Stimulated activated CD4-positive, alpha-beta T cell treated with anti-CD3 and anti-CD28 coated beads, Interleukin-4, amount 100 ng/mL, for 24 hours (primary cell): ENCODE measurements around the gene LRP3.
"Not testable (repeated sequence)": the region's sequence is repeated elsewhere in the genome, so short reads cannot be mapped to it uniquely, and the experiment has no call there.

Experiments
- DNase-seq: peaks from one replicate; pipeline ENCODE4 v3.0.0-alpha.2; 2020

The LRP3 gene

DNA sequence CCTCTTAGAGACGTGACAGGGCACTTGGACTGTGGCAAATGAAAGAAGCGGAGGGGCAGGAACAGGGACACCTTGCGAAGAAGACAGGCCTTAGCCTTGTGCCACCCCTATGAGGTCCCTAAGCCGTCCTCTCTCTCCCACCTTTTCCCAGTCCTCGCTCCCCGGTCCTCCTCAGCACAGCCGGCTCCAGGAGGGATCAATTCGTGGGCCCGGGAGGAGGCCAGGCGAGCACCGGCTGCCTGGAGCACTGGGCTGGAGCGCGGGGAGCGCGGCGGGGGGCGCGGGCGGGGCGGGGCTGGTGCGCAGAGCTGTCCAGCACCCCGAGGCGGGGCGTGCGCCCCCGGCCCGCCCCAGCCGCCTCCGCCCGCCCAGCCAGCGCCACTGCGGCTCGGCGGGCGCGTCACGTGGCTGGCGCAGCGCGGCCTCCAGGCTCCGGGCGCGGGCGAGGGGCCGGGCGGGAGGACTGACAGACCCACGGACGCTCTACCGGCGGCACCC lies at the start of gene LRP3:
Gene LRP3, plus strand, starts transcription at position 466 of the 498 bp plus-strand sequence. CDS start 456 bp downstream, outside the sequence.
- DNase-seq = no peak

DNA sequence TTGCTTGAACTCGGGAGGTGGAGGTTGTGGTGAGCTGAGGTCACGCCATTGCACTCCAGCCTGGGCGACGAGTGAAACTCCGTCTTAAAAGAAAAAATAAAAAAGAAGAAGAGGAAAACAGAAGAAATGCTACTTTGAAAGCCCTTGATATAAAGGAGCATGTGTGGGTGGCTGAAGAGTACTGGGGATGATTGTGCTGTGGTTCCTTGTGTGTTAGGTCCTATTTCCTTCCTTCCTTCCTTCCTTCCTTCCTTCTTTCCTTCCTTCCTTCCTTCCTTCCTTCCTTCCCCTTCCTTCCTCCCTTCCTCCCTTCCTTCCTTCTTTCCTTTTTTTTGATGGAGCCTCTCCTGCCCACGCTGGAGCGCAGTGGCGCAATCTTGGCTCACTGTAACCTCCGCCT lies 47.9 kb upstream of the LRP3 start:
- no peak for DNase-seq

- DNase-seq = no peak
Observed at GRCh38 chr19:33147538-33147937, 46.6 kb upstream of the LRP3 start.

DNA sequence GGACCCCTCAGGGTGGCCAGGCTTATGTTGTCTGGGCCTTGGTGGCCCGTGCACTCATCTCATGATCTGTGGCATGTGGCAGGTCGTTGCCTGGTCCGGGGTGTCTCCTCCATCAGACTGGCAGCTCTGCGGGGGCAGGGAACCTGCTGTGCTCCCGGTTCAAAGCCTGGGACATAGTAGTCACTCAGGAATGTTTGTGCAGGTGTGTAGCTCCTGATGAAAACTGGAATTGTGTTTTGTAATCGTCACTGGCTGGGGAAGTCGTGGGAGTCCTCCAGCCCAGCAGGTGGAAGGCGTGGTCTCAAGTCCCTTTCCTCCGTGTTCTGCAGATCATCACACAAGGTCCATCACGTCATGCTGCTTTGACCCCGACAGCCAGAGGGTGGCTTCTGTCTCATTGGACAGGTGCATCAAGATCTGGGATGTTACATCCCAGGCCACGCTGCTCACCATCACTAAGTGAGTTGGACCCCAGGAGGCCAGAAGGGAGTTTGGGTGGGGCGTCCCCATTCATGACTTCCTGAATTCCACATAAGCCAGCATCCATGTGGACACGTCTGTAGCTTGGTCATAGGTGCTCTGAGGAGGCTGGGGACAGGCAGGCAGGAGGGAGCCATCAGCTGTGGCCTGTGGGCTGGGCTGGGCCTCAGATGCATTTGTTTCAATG lies 43.1 kb upstream of the LRP3 start:
- no peak for DNase-seq

DNA sequence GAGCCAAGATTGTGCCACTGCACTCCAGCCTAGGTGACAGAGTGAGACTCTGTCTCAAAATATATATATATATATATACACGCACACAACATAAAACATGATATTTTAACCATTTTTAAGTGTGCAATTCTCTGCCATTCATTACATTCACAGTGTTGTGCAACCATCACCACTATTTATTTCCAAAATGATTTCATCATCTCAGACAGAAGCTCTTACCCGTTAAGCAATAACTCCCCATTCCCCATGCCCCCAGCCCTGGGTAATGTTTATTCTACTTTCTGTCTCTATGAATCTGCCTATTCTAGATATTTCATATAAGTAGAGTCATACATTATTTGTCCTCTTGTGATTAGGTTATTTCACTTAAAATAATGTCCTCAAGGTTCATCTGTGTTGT lies 42.0 kb upstream of the LRP3 start:
- no peak for DNase-seq

- not testable (repeated sequence) for DNase-seq
Observed at GRCh38 chr19:33152625-33153024, 41.5 kb upstream of the LRP3 start.

GRCh38 chr19:33154313-33154712 lies 39.8 kb upstream of the LRP3 start:
- not testable (repeated sequence) for DNase-seq

- DNase-seq = no peak
Observed at GRCh38 chr19:33156334-33156733, 37.8 kb upstream of the LRP3 start.

- DNase-seq = no peak
Observed at GRCh38 chr19:33157906-33158305, 36.2 kb upstream of the LRP3 start.

GRCh38 chr19:33158365-33158764 lies 35.8 kb upstream of the LRP3 start:
- DNase-seq = no peak

DNA sequence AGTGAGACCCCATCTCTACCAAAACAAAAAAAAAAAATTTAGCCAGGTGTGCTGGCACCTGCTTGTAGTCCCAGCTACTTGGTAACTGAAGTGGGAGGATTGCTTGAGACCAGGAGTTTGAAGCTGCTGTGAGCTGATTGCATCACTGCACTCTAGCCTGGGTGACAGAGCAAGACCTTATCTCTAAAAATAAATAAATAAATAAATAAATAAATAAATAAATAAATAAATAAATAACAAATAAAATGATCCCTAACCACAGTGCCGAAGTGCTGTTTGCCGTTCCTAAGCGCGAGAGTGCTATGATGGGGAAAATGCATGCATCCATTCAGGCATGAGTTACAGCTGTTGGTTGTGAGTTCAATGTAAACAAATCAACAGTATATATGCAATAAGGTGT lies 35.0 kb upstream of the LRP3 start:
- DNase-seq = no peak

DNA sequence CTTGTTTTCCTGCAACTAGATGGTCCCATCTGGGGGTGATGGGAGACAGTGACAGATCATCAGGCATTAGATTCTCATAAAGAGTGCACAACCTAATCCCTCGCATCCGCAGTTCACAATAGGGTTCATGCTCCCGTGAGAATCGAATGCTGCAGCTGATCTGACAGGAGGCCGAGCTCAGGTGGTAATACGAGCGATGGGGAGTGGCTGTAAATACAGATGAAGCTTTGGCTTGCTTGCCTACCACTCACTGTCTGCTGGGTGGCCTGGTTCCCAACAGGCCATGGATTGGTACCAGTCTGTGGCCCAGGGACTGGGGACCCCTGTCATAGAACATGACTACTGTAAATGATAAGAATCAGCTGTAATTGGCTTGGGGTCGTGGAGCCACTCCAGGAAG lies 34.2 kb upstream of the LRP3 start:
- no peak for DNase-seq

DNA sequence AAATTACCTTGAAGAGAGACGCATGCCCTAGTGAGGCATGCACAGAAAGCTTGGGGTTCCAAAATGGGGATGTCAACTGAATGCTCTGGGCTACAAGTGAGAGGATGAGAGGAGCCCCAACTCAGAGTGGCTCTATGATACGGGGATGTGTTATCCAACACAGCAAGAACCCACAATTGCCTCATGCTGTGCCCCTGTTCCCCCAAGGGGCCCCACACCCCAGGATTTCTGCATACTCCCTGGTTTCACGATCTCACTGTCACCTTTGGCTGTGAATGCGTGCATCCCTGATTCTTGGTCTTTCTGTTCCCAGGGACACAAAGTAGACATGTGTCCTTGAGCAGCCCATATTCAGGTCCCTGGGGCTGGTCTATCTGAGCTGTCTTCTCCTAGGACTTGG lies 32.9 kb upstream of the LRP3 start:
- no peak for DNase-seq

GRCh38 chr19:33163481-33163880 lies 30.6 kb upstream of the LRP3 start:
- no peak for DNase-seq

- DNase-seq = not testable (repeated sequence)
Observed at GRCh38 chr19:33166037-33166436, 28.1 kb upstream of the LRP3 start.

GRCh38 chr19:33167438-33167837 lies 26.7 kb upstream of the LRP3 start:
- no peak for DNase-seq

DNA sequence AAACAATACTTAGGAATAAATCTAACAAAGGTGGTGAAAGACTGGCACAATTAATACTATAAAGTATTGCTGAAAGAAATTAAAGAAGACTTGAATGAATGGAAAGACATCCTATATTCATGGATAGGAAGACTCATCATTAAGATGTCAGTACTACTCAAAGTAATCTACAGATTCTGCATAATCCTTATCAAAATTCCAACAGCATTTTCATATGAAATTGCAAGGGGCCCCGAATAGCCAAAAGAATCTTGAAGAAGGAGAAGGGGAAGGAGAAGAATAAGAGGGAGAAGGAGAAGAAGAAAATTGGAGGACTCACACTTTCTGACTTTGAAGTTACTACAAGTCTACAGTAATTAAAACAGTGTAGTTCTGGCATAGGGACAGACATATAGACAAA lies 25.6 kb upstream of the LRP3 start:
- no peak for DNase-seq

DNA sequence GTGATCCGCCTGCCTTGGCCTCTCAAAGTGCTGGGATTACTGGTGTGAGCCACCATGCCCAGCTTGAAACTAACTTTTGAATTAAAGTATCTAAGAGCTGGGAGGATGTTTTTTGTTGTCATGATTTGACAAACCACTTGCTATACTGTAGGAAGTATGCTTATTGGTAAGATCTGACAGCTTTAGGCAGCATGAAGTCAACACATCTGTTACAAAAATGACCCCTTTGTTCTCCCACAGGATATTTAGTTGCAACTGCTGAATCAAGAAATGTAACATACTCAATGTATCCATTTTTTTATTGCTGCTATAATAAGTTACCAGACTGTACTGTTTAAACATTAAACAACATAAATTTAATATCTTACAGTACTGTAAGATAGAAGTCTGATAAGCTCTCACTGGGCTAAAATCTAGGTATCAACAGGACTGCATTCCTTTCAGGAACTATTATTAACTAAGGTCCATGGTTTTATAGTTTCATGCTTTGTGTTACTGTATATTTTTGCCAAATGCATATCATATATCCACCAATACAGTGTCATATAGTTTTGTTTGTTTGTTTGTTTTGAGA lies 22.8 kb upstream of the LRP3 start:
- DNase-seq = no peak

GRCh38 chr19:33171916-33172359 lies 22.2 kb upstream of the LRP3 start:
- no peak for DNase-seq

DNA sequence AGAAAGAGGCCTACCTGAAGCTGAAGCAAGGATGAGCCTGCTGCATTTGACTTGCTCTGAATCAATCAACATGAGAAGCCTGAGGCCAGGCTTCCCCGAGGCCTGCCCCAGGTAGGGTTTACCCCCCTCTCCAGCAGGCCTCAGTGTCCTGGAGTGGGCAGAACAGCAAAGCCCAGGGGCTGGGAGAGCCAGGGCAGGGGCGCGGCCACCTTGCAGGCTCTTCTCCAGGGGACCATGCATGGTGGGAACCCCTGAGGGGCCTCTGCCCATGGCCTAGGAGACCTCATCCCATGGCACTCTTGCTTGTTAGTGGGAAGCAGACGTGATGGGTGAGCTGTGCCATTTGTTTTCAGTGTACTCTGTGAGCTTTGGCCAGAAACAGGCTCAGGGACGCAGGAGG lies 19.9 kb upstream of the LRP3 start:
- no peak for DNase-seq

DNA sequence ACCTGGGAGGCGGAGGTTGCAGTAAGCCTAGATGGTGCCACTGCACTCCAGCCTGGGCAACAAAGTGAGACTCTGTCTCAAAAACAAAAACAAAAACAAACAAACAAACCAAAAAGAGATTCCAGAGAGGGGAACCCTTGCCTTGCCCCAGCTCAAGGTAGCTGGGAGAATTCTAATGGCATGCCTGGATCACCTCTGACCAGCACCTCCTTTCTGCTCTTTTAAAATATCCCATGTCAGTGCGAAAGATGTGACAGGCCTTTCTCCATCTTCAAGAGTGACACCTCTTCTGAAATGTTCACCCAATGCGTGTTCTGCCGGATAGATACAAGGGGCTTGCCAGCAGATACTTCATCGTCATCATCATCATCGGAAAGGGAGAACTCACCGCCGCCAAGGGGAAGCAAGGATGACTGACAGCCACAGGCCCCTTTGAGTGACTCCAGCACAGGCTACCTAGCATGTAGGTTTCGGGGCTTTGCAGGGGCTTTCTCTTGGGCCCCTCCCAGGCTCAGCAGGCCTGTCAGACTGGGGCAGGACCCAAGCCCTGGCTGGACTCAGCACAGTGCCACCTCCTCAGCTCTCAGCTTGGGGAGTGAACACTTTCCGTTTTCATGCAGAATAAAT lies 18.9 kb upstream of the LRP3 start:
- DNase-seq = no peak

DNA sequence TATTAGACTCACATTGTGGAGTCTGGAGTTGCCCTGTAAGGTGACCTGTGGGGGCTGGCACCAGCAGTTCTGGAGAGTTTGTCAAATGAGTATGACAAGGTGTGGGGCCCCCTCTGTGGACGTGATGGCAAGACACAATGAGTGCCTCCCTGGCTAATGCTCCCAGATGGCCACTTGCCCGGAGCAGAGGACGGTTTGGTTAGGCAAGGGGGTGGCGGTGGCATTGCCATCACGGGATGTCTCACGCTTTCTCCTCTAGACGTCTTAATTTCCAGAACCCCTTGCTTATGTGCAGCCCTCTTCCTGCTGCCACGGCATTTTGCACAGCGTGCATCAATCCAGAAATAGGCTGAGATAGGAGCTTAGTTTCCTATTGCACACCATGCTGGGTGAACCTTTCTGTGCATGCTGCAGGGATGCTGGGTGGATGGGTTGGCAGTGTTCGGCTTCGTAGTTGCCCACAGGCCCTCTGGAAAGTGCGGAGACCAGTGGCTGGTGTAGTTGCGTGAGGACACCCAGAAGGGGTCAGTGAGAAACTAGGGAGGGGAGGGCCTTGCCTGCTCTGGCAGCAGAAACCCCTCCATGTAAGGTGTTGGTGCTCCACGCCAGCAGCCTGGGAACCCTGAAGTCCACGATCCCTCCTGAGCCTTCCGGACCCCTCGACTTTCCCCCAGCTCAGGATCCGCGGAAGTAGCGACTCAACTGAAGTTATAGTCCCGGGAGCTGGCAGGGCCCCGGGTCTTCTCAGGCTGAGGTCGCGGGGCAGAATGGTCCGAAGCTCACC lies 18.1 kb upstream of the LRP3 start:
- DNase-seq = no peak

GRCh38 chr19:33176670-33177416 lies 17.3 kb upstream of the LRP3 start:
- DNase-seq = peak; percentile 96
